HK-2 (cell line): Measurements from ENCODE around the gene PLPPR3.
"Not testable (repeated sequence)": the region's sequence is repeated elsewhere in the genome, so short reads cannot be mapped to it uniquely, and the experiment has no call there.

Experiments
- DNase-seq: peaks from one replicate; pipeline ENCODE4 v3.0.0-alpha.2; 2018; ENCODE audit not compliant: unreplicated experiment

Gene PLPPR3

GRCh38 chr19:853614-854220, 32.0 kb upstream of the PLPPR3 start:
- not testable (repeated sequence) for DNase-seq

GRCh38 chr19:853014-853585, 31.3 kb upstream of the PLPPR3 start:
- no peak for DNase-seq

GRCh38 chr19:852136-853013, 30.6 kb upstream of the PLPPR3 start, which contains the start of gene ELANE:
ELANE (plus strand) TSS chr19:852303; CDS start chr19:852329, 26 bp downstream.
- DNase-seq, result no peak

GRCh38 chr19:850979-851335, 29.2 kb upstream of the PLPPR3 start:
- no peak for DNase-seq

GRCh38 chr19:850221-850978, 28.6 kb upstream of the PLPPR3 start:
- DNase-seq, result peak; percentile 62

GRCh38 chr19:849195-849594, 27.4 kb upstream of the PLPPR3 start:
- not testable (repeated sequence) for DNase-seq

GRCh38 chr19:848386-848921, 26.7 kb upstream of the PLPPR3 start:
- no peak for DNase-seq

- DNase-seq, result no peak
Measured at GRCh38 chr19:845707-846521, 24.2 kb upstream of the PLPPR3 start.

GRCh38 chr19:844546-844971, 22.8 kb upstream of the PLPPR3 start:
- DNase-seq, result no peak

GRCh38 chr19:843836-844545, 22.2 kb upstream of the PLPPR3 start:
- DNase-seq, result no peak

GRCh38 chr19:843180-843835, 21.6 kb upstream of the PLPPR3 start:
- peak; percentile 43 for DNase-seq

GRCh38 chr19:842802-843179, 21.0 kb upstream of the PLPPR3 start:
- not testable (repeated sequence) for DNase-seq

GRCh38 chr19:840519-841206, 18.9 kb upstream of the PLPPR3 start, which contains the start of gene PRTN3:
PRTN3 (plus strand) TSS chr19:840999; CDS start chr19:841009, 10 bp downstream.
- DNase-seq, result no peak

- no peak for DNase-seq
Measured at GRCh38 chr19:835210-835810, 13.6 kb upstream of the PLPPR3 start.

GRCh38 chr19:834216-834615, 12.5 kb upstream of the PLPPR3 start:
- DNase-seq, result no peak

GRCh38 chr19:831407-832369, 9.9 kb upstream of the PLPPR3 start:
- DNase-seq, result no peak

GRCh38 chr19:829129-829758, 7.5 kb upstream of the PLPPR3 start:
- DNase-seq, result no peak
